Measurements from ENCODE around the gene CYBA.

CYBA gene

GRCh38 chr16:88667461-88667860, 16.6 kb upstream of the CYBA start:
- no peak for DNase-seq (ENCODE audit: extremely low read depth, low read depth)
- no peak for TF ChIP-seq CTCF (IDR thresholded peaks at IDR 0.05; ENCODE audit: low read depth, low read length)

GRCh38 chr16:88665570-88665969, 14.7 kb upstream of the CYBA start:
- no peak for DNase-seq (ENCODE audit: extremely low read depth, low read depth)

GRCh38 chr16:88665148-88665547, 14.3 kb upstream of the CYBA start:
- no peak for TF ChIP-seq CTCF (IDR thresholded peaks at IDR 0.05; ENCODE audit: low read depth, low read length)
- DNase-seq (ENCODE audit: extremely low read depth, low read depth): no peak

More at GRCh38 chr16:88665570-88665969, 14.7 kb upstream of the CYBA start:
- TF ChIP-seq CTCF (IDR thresholded peaks at IDR 0.05; ENCODE audit: low read depth, low read length): no peak

- peak; percentile 94 for DNase-seq (ENCODE audit: extremely low read depth, low read depth)
- no peak; the same call in 1 of the 2 replicates for TF ChIP-seq CTCF (IDR thresholded peaks at IDR 0.05; ENCODE audit: low read depth, low read length)
Measured at GRCh38 chr16:88662843-88663606, 12.2 kb upstream of the CYBA start, which contains the start of gene MVD. TSS of gene MVD (minus strand) at chr16:88663091. CDS start at chr16:88663080, 11 bp downstream.

GRCh38 chr16:88662222-88662842, 11.5 kb upstream of the CYBA start:
- DNase-seq (ENCODE audit: extremely low read depth, low read depth): no peak
- TF ChIP-seq CTCF (IDR thresholded peaks at IDR 0.05; ENCODE audit: low read depth, low read length): no peak

- DNase-seq (ENCODE audit: extremely low read depth, low read depth): no peak
- no peak for TF ChIP-seq CTCF (IDR thresholded peaks at IDR 0.05; ENCODE audit: low read depth, low read length)
Measured at GRCh38 chr16:88661468-88661867, 10.6 kb upstream of the CYBA start.

GRCh38 chr16:88659160-88659559, 8.3 kb upstream of the CYBA start:
- no peak for DNase-seq (ENCODE audit: extremely low read depth, low read depth)
- TF ChIP-seq CTCF (IDR thresholded peaks at IDR 0.05; ENCODE audit: low read depth, low read length): no peak

All from AG09319 (cell line).